ENCODE measurements around the gene PRPF39.

DNA sequence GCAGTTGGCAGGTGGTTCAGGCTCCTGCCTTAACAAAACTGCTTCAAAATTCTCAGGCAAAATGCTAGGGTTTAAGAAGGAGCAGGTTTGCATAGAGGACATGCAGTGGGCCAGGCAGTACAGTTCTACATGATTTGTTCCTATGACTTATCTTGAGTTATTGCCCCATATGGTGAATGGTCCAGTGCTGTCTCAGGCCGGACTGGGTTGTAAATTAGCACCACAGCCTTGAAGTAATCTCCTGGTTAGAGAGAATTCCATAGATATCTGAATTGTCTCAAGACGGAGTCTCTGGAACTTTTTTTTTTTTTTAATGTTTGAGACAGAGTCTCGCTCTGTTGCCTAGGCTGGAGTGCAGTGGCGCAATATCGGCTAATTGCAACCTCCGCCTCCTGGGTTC, 11.8 kb upstream of the PRPF39 start:
- no peak for TF ChIP-seq POLR2A (IDR thresholded peaks at IDR 0.05; ENCODE audit: low read depth, low read length)
- TF ChIP-seq POLR2AphosphoS5 (IDR thresholded peaks at IDR 0.05; ENCODE audit: low read depth, low read length): no peak
